ENCODE measurements around the gene TJAP1. TPM values are rescaled to one million over a fixed set of nuclear protein-coding genes. Genes with fewer than 3 reads are reported as not detected.

TJAP1 gene
- total and polyA plus RNA-seq, 2 of the 8 experiments (the other 6 are each of a cell fraction or from before 2014, with no cell fraction given) = 30.7 to 40.4 TPM

DNA sequence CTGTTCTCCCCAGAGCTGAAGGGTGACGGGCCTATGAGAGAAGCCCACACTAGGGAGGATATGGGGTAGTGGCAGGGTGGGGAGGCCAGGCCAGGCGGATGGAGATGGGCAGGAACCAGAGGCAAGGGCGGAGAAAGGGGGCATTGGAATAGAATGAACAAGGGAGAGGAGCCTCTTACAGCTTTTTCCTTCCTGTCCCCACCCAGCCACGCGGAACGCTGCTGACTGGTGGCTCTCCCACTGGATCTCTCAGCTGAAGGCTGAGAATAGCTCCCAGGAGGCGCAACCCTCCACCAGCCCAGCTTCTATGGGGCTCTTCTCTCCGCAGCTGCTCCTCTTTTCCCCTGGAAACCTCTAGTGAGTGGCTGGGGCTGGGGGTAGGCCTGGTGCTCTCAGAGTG is 32.8 kb upstream of the TJAP1 start:
- no peak overlapping the region for H3K9ac ChIP-seq (replicated peaks in 1 of 4; ENCODE audit: extremely low read depth in 1 of 4, low read depth in 3 of 4, low read length in 3 of 4)
- H3K56ac ChIP-seq (replicated peaks; ENCODE audit: insufficient read length, low read depth, low read length) = no peak overlapping the region
- no peak overlapping the region for H2BK20ac ChIP-seq (ENCODE audit: low read length)
- H3K27me3 ChIP-seq (replicated peaks in 1 of 4; ENCODE audit: control insufficient read depth in 3 of 4, extremely low read depth in 1 of 4, insufficient read depth in 3 of 4, low read length in 3 of 4) = no peaks in the 10 kb centered on the region
- CTCF ChIA-PET (ENCODE audit: partially characterized antibody) = interaction anchor here (0.8 to 3.9 kb wide), 8 partner anchors 10 to 66 kb away, joined by 3 to 21 read pairs (median 4); partner anchors contain the start of gene LRRC73
- DNase-seq (ENCODE audit: low read depth in 1 of 2, low spot score in 2 of 2) (no peak), FAIRE-seq (no peak)
- no peak overlapping the region for H4K8ac ChIP-seq (ENCODE audit: extremely low read depth, insufficient read depth, low read length)
- no peaks in the 10 kb centered on the region for H3K4me1 ChIP-seq (replicated peaks in 1 of 4; ENCODE audit: control insufficient read depth in 3 of 4, insufficient read depth in 4 of 4, low read length in 3 of 4)
- H3K9me3 ChIP-seq (ENCODE audit: insufficient read depth in 2 of 2, low read depth in 1 of 2, low read length in 1 of 2) = no peaks in the 10 kb centered on the region
- POLR2A ChIA-PET (ENCODE audit: partially characterized antibody) = interaction anchor here (1.2 to 2.2 kb wide), 4 partner anchors 9 to 63 kb away, joined by 3 to 11 read pairs (median 4); no protein-coding TSS in a partner anchor
- no peak overlapping the region for H2BK12ac ChIP-seq (ENCODE audit: low read depth, low read length)
- no peak overlapping the region for H3K4ac ChIP-seq (replicated peaks; ENCODE audit: insufficient read length, low read depth, low read length)
- no peak overlapping the region for H2BK5ac ChIP-seq (ENCODE audit: low read depth, low read length)
- H3K18ac ChIP-seq (ENCODE audit: extremely low read depth, low read length) = no peak overlapping the region
- no peak overlapping the region for H2BK120ac ChIP-seq (replicated peaks; ENCODE audit: low read depth, low read length)
- peaks cover 0 to 28% (median 9%) of the 10 kb centered on the region in 4 experiments; a peak in 5 of 8 replicates for H3K36me3 ChIP-seq (ENCODE audit: control insufficient read depth in 2 of 4, insufficient read depth in 4 of 4, low read length in 3 of 4)
- H2BK15ac ChIP-seq (ENCODE audit: low read length) = no peak overlapping the region
- no peak overlapping the region for H3K4me2 ChIP-seq (ENCODE audit: insufficient read depth in 1 of 2, low read depth in 2 of 2, low read length in 2 of 2)
- no peak for TF ChIP-seq CEBPB (IDR thresholded peaks at IDR 0.05; ENCODE audit: low read depth, low read length)
- TF ChIP-seq, protein P1, sequence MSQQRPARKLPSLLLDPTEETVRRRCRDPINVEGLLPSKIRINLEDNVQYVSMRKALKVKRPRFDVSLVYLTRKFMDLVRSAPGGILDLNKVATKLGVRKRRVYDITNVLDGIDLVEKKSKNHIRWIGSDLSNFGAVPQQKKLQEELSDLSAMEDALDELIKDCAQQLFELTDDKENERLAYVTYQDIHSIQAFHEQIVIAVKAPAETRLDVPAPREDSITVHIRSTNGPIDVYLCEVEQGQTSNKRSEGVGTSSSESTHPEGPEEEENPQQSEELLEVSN (IDR thresholded peaks at IDR 0.05) = no peak
- TF ChIP-seq RNF2 (IDR thresholded peaks at IDR 0.05; ENCODE audit: borderline replicate concordance, low read depth, low read length, missing control alignments, poor library complexity, severe bottlenecking) = no peak
- no peak for TF ChIP-seq SIN3A (conservative IDR thresholded peaks at IDR 0.05 in 1 of 2, IDR thresholded peaks at IDR 0.05 in 1 of 2; ENCODE audit: low read depth in 1 of 2, low read length in 2 of 2)
- no peak for TF ChIP-seq EZH2 (IDR thresholded peaks at IDR 0.05; ENCODE audit: low read depth, low read length, severe bottlenecking)
- no peak for TF ChIP-seq CBX8 (IDR thresholded peaks at IDR 0.05; ENCODE audit: borderline replicate concordance, low read depth, low read length)
- no peak for TF ChIP-seq TEAD4 (IDR thresholded peaks at IDR 0.05; ENCODE audit: low read depth, low read length)
- TF ChIP-seq, protein P2, sequence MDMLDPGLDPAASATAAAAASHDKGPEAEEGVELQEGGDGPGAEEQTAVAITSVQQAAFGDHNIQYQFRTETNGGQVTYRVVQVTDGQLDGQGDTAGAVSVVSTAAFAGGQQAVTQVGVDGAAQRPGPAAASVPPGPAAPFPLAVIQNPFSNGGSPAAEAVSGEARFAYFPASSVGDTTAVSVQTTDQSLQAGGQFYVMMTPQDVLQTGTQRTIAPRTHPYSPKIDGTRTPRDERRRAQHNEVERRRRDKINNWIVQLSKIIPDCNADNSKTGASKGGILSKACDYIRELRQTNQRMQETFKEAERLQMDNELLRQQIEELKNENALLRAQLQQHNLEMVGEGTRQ (IDR thresholded peaks at IDR 0.05; ENCODE audit: low read length) = no peak
- no peak overlapping the region for H3K14ac ChIP-seq (ENCODE audit: insufficient read length)
- no peak overlapping the region for H3K23ac ChIP-seq (ENCODE audit: insufficient read length)
- no peak overlapping the region for H4K5ac ChIP-seq (ENCODE audit: insufficient read length, low read depth, low read length)
- no peak overlapping the region for H3K27ac ChIP-seq (ENCODE audit: low read depth, low read length)
- H3K79me2 ChIP-seq (ENCODE audit: control insufficient read depth in 1 of 2, insufficient read depth in 2 of 2, low read length in 2 of 2) = no peaks in the 10 kb centered on the region
- no peaks in the 10 kb centered on the region for H3K79me1 ChIP-seq (ENCODE audit: low read depth, low read length)
- no peak overlapping the region for H2AFZ ChIP-seq (ENCODE audit: low read length)
- WGBS, 2 experiments (ENCODE audit: extremely low coverage in 1 of 2, insufficient coverage in 1 of 2, insufficient read length in 1 of 2, insufficient replicate concordance in 2 of 2, low coverage in 1 of 2, low lambda C conversion rate in 2 of 2, missing lambda C conversion rate in 1 of 2) = 83% methylated on average over 7 of the region's 8 CpGs; no CpG with 5 or more reads in 1 of the 2 experiments
- H3K23me2 ChIP-seq (ENCODE audit: low read depth, low read length) = no peaks in the 10 kb centered on the region
- H2AK5ac ChIP-seq (ENCODE audit: low read depth, low read length) = no peak overlapping the region
- peaks cover 0 to 5% of the 10 kb centered on the region in 2 experiments for H4K20me1 ChIP-seq (replicated peaks in 1 of 2; ENCODE audit: control insufficient read depth in 1 of 2, insufficient read depth in 2 of 2, low read length in 2 of 2)
- H3K4me3 ChIP-seq (ENCODE audit: extremely low read depth in 1 of 4, insufficient read depth in 2 of 4, low read depth in 3 of 4, low read length in 4 of 4) = no peak overlapping the region
- H4K91ac ChIP-seq (replicated peaks; ENCODE audit: insufficient read length, low read length) = no peak overlapping the region

Data from H1 (cell line).